Testis (tissue), 2 donors: ENCODE data around the gene TIMM13.

Source experiments
- POLR2A ChIP-seq: fragments of 450-650 bp; IDR thresholded peaks from one replicate; pipeline ENCODE4 v1.6.1; 2017; ENCODE audit warnings: antibody characterized with exemption, mild to moderate bottlenecking, moderate library complexity
- TF ChIP-seq, protein P1 (sequence below), 3 experiments: fragments of 450-650 bp in 2 of 3; fragments of 200-600 bp in 1 of 3; sonication (generic) in 1 of 3; IDR thresholded peaks; one replicate each; pipeline ENCODE4 v1.5.1; 2016 to 2019; ENCODE audit warnings: antibody characterized with exemption in 3 of 3, mild to moderate bottlenecking in 2 of 3, moderate library complexity in 1 of 3

GRCh38 chr19:2475702-2476450 is 48.5 kb upstream of the TIMM13 start, which contains the start of gene GADD45B:
- peak; percentile 100 for TF ChIP-seq POLR2A
- TF ChIP-seq, protein P1, sequence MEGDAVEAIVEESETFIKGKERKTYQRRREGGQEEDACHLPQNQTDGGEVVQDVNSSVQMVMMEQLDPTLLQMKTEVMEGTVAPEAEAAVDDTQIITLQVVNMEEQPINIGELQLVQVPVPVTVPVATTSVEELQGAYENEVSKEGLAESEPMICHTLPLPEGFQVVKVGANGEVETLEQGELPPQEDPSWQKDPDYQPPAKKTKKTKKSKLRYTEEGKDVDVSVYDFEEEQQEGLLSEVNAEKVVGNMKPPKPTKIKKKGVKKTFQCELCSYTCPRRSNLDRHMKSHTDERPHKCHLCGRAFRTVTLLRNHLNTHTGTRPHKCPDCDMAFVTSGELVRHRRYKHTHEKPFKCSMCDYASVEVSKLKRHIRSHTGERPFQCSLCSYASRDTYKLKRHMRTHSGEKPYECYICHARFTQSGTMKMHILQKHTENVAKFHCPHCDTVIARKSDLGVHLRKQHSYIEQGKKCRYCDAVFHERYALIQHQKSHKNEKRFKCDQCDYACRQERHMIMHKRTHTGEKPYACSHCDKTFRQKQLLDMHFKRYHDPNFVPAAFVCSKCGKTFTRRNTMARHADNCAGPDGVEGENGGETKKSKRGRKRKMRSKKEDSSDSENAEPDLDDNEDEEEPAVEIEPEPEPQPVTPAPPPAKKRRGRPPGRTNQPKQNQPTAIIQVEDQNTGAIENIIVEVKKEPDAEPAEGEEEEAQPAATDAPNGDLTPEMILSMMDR (IDR thresholded peaks at IDR 0.05): peak in 1 of 3 experiments; percentile 6
